GM12801 (cell line): ENCODE data around the gene TRIM41.

Experiments
- CTCF ChIP-seq: IDR thresholded peaks from one replicate; pipeline ENCODE4 v1.5.1; 2011; ENCODE audit warnings: control low read depth; ENCODE audit not compliant: insufficient read length; ENCODE audit errors: extremely low read depth

TRIM41 gene

GRCh38 chr5:181230551-181230950 lies 7.5 kb downstream of the TRIM41 start:
- TF ChIP-seq CTCF, result no peak

- no peak for TF ChIP-seq CTCF
Observed at GRCh38 chr5:181231432-181231831, 8.4 kb downstream of the TRIM41 start.

GRCh38 chr5:181232593-181232992 lies 9.5 kb downstream of the TRIM41 start:
- no peak for TF ChIP-seq CTCF

GRCh38 chr5:181233088-181233800 lies 10.2 kb downstream of the TRIM41 start:
- no peak for TF ChIP-seq CTCF

GRCh38 chr5:181233801-181234454 lies 10.8 kb downstream of the TRIM41 start:
- no peak for TF ChIP-seq CTCF

- no peak for TF ChIP-seq CTCF
Observed at GRCh38 chr5:181234455-181235306, 11.6 kb downstream of the TRIM41 start.

- TF ChIP-seq CTCF, result no peak
Observed at GRCh38 chr5:181235323-181235688, 12.2 kb downstream of the TRIM41 start.
